ENCODE results near the gene AKAP13.

AKAP13 gene

DNA sequence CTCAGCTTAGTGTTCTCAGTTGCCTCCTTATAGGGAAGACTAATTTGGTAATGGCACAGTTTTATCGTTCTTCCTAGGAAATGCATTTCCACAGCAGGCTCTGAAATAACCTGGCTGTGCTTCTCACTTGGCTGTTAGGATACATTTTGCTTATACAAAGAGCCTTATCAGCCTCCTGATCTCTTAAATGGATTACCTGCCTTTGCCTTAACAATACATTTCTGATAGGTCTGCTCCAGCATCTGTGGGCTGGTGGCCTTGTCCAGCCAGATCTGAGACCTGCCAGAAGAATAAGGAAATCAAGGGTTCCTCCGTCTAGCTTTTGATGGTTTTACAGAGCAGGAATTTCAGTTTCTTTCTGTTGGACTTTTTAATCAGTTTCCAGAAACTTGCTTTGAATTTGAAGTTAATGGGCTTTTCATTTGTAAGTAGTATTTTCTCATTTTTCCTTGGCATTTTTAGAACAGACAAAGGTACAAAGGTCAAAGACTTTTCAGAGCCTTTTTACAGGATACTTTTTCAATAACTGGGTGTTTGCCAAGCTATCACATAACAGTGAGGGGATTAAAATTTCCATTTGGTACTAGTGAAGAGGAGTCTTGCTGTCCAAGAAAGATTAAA is 116.3 kb downstream of the AKAP13 start:
- ChIA-PET POLR2A (no interaction called here), CTCF (interaction anchor here (0.9 to 1.6 kb wide), 3 partner anchors 9 to 166 kb away, joined by 3 to 5 read pairs (median 4); no protein-coding TSS in a partner anchor)
- TF ChIP-seq ZNF384 (IDR thresholded peaks at IDR 0.05) (no peak), L3MBTL2 (conservative IDR thresholded peaks at IDR 0.05) (no peak), SP1 (IDR thresholded peaks at IDR 0.05) (no peak), HDGF (IDR thresholded peaks at IDR 0.05; ENCODE audit: borderline replicate concordance) (no peak), NFRKB (IDR thresholded peaks at IDR 0.05) (no peak), TARDBP (IDR thresholded peaks at IDR 0.05) (no peak), FOXA1 (IDR thresholded peaks at IDR 0.05) (no peak), SUZ12 (IDR thresholded peaks at IDR 0.05) (no peak), CTBP1 (IDR thresholded peaks at IDR 0.05; ENCODE audit: borderline replicate concordance) (no peak), BHLHE40 (IDR thresholded peaks at IDR 0.05; ENCODE audit: borderline replicate concordance) (no peak), FOXM1 (IDR thresholded peaks at IDR 0.05; ENCODE audit: borderline replicate concordance) (no peak), LEF1 (IDR thresholded peaks at IDR 0.05; ENCODE audit: borderline replicate concordance) (no peak), ELF4 (IDR thresholded peaks at IDR 0.05) (no peak)
- TF ChIP-seq, protein P1, sequence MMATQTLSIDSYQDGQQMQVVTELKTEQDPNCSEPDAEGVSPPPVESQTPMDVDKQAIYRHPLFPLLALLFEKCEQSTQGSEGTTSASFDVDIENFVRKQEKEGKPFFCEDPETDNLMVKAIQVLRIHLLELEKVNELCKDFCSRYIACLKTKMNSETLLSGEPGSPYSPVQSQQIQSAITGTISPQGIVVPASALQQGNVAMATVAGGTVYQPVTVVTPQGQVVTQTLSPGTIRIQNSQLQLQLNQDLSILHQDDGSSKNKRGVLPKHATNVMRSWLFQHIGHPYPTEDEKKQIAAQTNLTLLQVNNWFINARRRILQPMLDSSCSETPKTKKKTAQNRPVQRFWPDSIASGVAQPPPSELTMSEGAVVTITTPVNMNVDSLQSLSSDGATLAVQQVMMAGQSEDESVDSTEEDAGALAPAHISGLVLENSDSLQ (IDR thresholded peaks at IDR 0.05) = no peak
- DNase-seq (ENCODE audit: extremely low spot score) = no peak

DNA sequence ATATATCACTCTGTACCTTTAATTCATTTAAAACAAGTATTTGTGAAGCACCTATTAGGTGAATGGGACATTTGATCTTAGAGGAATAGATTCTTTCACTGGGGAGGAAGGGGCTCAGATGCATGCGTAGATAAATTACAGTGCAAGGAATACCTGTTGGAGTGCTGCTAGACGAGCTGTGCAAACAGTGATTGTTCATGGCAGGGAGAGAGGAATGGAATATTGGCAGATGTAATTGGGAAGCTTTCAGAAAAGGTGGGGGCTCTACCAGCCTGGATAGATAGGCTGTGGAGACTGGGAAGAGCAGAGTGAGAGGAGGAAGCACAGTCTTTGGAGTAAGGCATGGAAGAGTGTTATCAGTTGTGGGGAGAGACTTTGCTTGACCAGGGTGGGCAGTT is 116.8 kb downstream of the AKAP13 start:
- CTCF ChIA-PET = interaction anchor here (0.9 to 1.6 kb wide), 3 partner anchors 8 to 166 kb away, joined by 3 to 5 read pairs (median 4); no protein-coding TSS in a partner anchor

DNA sequence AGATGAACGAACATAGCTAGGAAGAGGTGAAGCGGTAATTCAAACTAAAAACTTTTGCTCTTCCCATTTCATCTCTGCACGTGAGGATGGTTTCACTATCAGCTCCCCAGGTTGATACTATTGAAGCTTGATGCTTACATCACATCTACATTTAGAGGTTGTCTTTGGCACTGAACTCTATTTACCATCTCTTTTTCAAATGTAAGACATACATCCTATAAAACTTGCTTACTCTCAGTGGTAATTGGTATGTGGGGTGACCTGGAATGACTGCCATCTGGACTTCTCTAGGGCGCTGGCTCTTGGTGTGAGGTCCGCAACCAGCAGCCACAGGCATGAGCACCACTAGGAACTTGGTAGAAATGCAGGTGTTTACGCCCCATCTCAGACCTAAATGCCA is 118.1 kb downstream of the AKAP13 start:
- POLR2A ChIA-PET = no interaction called here
- no peak for TF ChIP-seq ZNF384 (IDR thresholded peaks at IDR 0.05)
- TF ChIP-seq FOXK2 (IDR thresholded peaks at IDR 0.05) = no peak
- no peak for TF ChIP-seq ARNT (IDR thresholded peaks at IDR 0.05)
- TF ChIP-seq BHLHE40 (IDR thresholded peaks at IDR 0.05; ENCODE audit: borderline replicate concordance) = no peak
- TF ChIP-seq FOXA1 (IDR thresholded peaks at IDR 0.05) = no peak
- no peak for TF ChIP-seq HDGF (IDR thresholded peaks at IDR 0.05; ENCODE audit: borderline replicate concordance)
- CTCF ChIA-PET = interaction anchor here (0.6 kb wide), 1 partner anchor 189 kb away, joined by 3 read pairs; no protein-coding TSS in a partner anchor
- DNase-seq (ENCODE audit: extremely low spot score) = no peak

More for the DNA sequence above, 116.8 kb downstream of the AKAP13 start:
- TF ChIP-seq SUZ12 (IDR thresholded peaks at IDR 0.05) (no peak), HDGF (IDR thresholded peaks at IDR 0.05; ENCODE audit: borderline replicate concordance) (no peak), SP1 (IDR thresholded peaks at IDR 0.05) (no peak), NFRKB (IDR thresholded peaks at IDR 0.05) (no peak), FOXA1 (IDR thresholded peaks at IDR 0.05) (no peak), L3MBTL2 (conservative IDR thresholded peaks at IDR 0.05) (no peak), BHLHE40 (IDR thresholded peaks at IDR 0.05; ENCODE audit: borderline replicate concordance) (no peak), CTBP1 (IDR thresholded peaks at IDR 0.05; ENCODE audit: borderline replicate concordance) (no peak), ELF4 (IDR thresholded peaks at IDR 0.05) (no peak), LEF1 (IDR thresholded peaks at IDR 0.05; ENCODE audit: borderline replicate concordance) (no peak)
- TF ChIP-seq, protein P1 (IDR thresholded peaks at IDR 0.05) = no peak
- POLR2A ChIA-PET = no interaction called here
- DNase-seq (ENCODE audit: extremely low spot score) = no peak

DNA sequence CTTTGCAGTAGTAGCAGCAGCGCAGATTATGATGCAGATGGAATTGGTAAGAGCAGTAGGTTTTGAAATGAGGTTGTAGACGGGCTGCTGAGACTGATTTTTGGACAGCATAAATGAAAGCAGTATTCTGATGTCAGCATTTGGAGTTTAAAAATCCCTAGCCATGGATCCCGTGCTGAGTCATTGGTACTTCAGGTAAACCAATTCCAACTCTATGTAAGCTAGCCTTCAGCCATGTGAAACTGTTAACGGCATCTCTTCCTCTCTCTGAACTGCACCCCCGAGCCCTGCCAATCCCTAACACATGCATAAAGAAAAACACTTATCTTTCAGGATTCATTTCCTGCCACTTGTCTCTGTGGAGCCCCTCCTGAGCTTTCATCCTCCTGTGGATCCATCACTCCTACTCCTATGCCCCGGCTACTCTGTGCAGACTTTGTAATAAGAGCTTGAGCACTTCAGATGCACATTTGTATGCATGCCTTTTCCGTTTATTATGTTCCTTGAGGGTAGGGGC is 119.0 kb downstream of the AKAP13 start:
- no peak for TF ChIP-seq ELF4 (IDR thresholded peaks at IDR 0.05)
- no peak for TF ChIP-seq LEF1 (IDR thresholded peaks at IDR 0.05; ENCODE audit: borderline replicate concordance)
- TF ChIP-seq TARDBP (IDR thresholded peaks at IDR 0.05) = no peak
- TF ChIP-seq ZNF384 (IDR thresholded peaks at IDR 0.05) = no peak
- no peak for TF ChIP-seq HDGF (IDR thresholded peaks at IDR 0.05; ENCODE audit: borderline replicate concordance)
- no peak for DNase-seq (ENCODE audit: extremely low spot score)
- CTCF ChIA-PET = interaction anchor here (1.2 to 2.2 kb wide), 3 partner anchors 11 to 203 kb away, joined by 5 to 7 read pairs (median 5); no protein-coding TSS in a partner anchor
- POLR2A ChIA-PET = no interaction called here

DNA sequence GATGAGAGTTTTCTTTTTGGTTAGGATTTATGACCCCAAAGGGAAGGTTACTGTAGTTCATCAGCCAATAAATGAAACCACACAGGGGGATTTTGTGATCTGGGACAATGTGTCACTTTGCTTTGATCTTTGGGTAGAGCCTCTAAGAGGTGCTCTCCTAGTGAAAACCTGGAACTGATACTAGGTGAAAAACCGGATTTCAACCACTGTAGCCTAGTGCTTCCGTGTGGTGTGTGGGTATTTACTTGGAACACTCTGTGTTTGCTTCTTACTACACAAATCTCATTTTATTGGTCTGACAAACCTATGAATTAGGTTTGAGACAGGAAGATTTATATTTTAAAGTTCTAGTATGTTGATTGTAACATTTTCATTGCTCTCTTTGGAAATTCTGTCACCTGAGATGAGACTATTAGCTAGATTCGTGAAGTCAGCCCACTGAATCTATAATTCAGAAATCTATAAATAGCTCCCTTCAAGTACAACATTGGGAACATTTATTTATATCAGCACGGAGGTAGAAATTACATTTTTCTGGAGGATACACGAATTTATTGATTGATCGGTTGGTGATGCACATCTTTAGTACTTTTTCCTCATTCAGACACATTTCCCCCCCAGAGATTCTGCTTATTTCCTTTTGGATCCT is 119.8 kb downstream of the AKAP13 start:
- no peak for DNase-seq (ENCODE audit: extremely low spot score)
- POLR2A ChIA-PET = no interaction called here
- CTCF ChIA-PET = interaction anchor here (1.2 to 2.2 kb wide), 4 partner anchors 9 to 204 kb away, joined by 4 to 7 read pairs (median 5); no protein-coding TSS in a partner anchor
- no peak for TF ChIP-seq ZNF384 (IDR thresholded peaks at IDR 0.05)
- TF ChIP-seq, protein P1 (IDR thresholded peaks at IDR 0.05) = peak; percentile 55

DNA sequence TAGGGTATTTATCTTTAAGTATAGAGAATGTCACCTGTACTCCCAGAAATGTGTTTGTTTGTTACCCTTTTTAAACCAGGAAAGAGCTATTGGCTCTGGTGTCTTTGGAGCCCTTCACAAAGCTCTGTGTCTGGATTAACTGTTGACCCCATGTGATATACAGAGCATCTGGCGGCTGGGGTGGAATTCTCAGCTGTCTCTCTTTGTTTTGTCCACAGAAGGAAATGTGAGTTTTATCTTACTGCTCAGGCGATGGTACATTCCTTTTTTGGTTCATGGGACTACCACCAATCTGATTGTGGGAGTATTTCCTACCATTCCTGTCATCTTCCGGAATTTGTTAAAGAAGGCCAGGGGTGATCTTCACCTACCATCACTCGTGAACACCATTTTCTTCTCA is 120.3 kb downstream of the AKAP13 start:
- CTCF ChIA-PET = interaction anchor here (1.4 to 2.2 kb wide), 3 partner anchors 8 to 204 kb away, joined by 4 to 7 read pairs (median 5); no protein-coding TSS in a partner anchor
- DNase-seq (ENCODE audit: extremely low spot score) = no peak
- POLR2A ChIA-PET = no interaction called here
- no peak for TF ChIP-seq NFRKB (IDR thresholded peaks at IDR 0.05)
- TF ChIP-seq, protein P1 (IDR thresholded peaks at IDR 0.05) = no peak
- no peak for TF ChIP-seq SP1 (IDR thresholded peaks at IDR 0.05)
- TF ChIP-seq ELF4 (IDR thresholded peaks at IDR 0.05) = no peak
- TF ChIP-seq FOXA1 (IDR thresholded peaks at IDR 0.05) = no peak
- no peak for TF ChIP-seq L3MBTL2 (conservative IDR thresholded peaks at IDR 0.05)
- TF ChIP-seq CTBP1 (IDR thresholded peaks at IDR 0.05; ENCODE audit: borderline replicate concordance) = no peak
- TF ChIP-seq LEF1 (IDR thresholded peaks at IDR 0.05; ENCODE audit: borderline replicate concordance) = no peak
- TF ChIP-seq TARDBP (IDR thresholded peaks at IDR 0.05) = no peak

All from HEK293T (cell line).